Transverse colon (tissue), 4 donors: Measurements from ENCODE around the gene DMXL2.

Source experiments
- POLR2AphosphoS5 ChIP-seq, 3 donors: sonication (generic); formaldehyde crosslinking; IDR thresholded peaks; one replicate each; pipeline ENCODE4 v1.6.1; 2016; ENCODE audit warnings: antibody characterized with exemption in 3 of 3
- TF ChIP-seq, protein P1 (sequence below), 5 experiments: fragments of 200-600 bp in 3 of 5; fragments of 450-650 bp in 2 of 5; sonication (generic) in 3 of 5; IDR thresholded peaks; 1 replicate in 2 of 5; 2 replicates in 3 of 5; pipeline ENCODE4 v1.5.1; 2016 to 2017; ENCODE audit warnings: antibody characterized with exemption in 5 of 5, inconsistent platforms in 3 of 5, mild to moderate bottlenecking in 2 of 5, moderate library complexity in 1 of 5

DNA sequence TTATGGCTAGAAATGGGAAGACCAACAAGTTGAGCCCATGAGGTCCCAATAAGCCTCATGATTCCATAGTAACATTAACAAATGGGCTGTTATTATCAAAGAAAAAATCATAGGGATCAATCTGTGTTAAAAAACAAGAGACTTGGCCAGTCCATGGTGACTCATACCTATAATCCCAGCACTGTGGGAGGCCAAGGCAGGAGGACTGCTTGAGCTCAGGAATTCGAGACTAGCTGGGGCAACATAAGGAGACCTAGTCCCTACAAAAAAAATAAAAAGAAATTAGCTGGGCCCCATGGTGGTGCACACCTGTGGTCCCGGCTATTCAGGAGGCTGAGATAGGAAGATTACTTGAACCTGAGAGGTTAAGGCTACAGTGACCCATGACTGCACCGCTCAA lies 124.8 kb downstream of the DMXL2 start:
- no peak for TF ChIP-seq POLR2AphosphoS5 (IDR thresholded peaks at IDR 0.05)
- TF ChIP-seq, protein P1, sequence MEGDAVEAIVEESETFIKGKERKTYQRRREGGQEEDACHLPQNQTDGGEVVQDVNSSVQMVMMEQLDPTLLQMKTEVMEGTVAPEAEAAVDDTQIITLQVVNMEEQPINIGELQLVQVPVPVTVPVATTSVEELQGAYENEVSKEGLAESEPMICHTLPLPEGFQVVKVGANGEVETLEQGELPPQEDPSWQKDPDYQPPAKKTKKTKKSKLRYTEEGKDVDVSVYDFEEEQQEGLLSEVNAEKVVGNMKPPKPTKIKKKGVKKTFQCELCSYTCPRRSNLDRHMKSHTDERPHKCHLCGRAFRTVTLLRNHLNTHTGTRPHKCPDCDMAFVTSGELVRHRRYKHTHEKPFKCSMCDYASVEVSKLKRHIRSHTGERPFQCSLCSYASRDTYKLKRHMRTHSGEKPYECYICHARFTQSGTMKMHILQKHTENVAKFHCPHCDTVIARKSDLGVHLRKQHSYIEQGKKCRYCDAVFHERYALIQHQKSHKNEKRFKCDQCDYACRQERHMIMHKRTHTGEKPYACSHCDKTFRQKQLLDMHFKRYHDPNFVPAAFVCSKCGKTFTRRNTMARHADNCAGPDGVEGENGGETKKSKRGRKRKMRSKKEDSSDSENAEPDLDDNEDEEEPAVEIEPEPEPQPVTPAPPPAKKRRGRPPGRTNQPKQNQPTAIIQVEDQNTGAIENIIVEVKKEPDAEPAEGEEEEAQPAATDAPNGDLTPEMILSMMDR (IDR thresholded peaks at IDR 0.05), result no peak
